ENCODE data around the gene CEP44.

DNA sequence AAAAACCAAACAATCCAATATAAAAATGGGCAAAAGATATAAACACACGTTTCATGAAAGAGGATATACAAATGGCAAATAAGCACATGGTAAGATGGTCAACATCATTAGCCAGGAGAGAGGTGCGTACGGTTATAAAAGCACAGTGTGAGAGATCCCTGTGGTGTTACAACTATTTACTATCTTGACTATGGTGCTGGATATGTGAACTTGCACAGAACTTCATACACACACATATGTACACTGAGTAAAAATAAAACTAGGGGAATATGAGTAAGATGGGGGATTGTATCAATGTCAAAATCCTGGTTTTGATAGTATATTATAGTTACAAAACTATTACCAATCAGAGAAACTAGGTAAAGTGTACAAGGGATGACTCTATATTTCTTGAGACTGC, 8.6 kb upstream of the CEP44 start:
- no peak for TF ChIP-seq YY1 (IDR thresholded peaks at IDR 0.05; ENCODE audit: insufficient read depth, insufficient read length)
- TF ChIP-seq ZNF274 (IDR thresholded peaks at IDR 0.05; ENCODE audit: low read depth, low read length) = no peak
- no peak for TF ChIP-seq SUZ12 (IDR thresholded peaks at IDR 0.05; ENCODE audit: extremely low read depth, insufficient read depth, insufficient read length)

All from NT2/D1 (cell line).